Measurements from ENCODE around the gene SCAP. TPM values are rescaled to one million over a fixed set of nuclear protein-coding genes. Genes with fewer than 3 reads are reported as not detected.

SCAP gene
- total RNA-seq, 4 donors from 2014 or later: 32.6 to 87.2 (median 43.9) TPM

GRCh38 chr3:47434849-47435248 is 40.9 kb downstream of the SCAP start:
- TF ChIP-seq, protein P1, sequence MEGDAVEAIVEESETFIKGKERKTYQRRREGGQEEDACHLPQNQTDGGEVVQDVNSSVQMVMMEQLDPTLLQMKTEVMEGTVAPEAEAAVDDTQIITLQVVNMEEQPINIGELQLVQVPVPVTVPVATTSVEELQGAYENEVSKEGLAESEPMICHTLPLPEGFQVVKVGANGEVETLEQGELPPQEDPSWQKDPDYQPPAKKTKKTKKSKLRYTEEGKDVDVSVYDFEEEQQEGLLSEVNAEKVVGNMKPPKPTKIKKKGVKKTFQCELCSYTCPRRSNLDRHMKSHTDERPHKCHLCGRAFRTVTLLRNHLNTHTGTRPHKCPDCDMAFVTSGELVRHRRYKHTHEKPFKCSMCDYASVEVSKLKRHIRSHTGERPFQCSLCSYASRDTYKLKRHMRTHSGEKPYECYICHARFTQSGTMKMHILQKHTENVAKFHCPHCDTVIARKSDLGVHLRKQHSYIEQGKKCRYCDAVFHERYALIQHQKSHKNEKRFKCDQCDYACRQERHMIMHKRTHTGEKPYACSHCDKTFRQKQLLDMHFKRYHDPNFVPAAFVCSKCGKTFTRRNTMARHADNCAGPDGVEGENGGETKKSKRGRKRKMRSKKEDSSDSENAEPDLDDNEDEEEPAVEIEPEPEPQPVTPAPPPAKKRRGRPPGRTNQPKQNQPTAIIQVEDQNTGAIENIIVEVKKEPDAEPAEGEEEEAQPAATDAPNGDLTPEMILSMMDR (IDR thresholded peaks at IDR 0.05; ENCODE audit: low read depth): no peak

- TF ChIP-seq, protein P1 (IDR thresholded peaks at IDR 0.05; ENCODE audit: low read depth): no peak
Measured at GRCh38 chr3:47433796-47434195, 41.9 kb downstream of the SCAP start.

GRCh38 chr3:47432673-47433072 is 43.1 kb downstream of the SCAP start:
- TF ChIP-seq, protein P1 (IDR thresholded peaks at IDR 0.05; ENCODE audit: low read depth): no peak

GRCh38 chr3:47431225-47431624 is 44.5 kb downstream of the SCAP start:
- TF ChIP-seq, protein P1 (IDR thresholded peaks at IDR 0.05; ENCODE audit: low read depth): no peak

DNA sequence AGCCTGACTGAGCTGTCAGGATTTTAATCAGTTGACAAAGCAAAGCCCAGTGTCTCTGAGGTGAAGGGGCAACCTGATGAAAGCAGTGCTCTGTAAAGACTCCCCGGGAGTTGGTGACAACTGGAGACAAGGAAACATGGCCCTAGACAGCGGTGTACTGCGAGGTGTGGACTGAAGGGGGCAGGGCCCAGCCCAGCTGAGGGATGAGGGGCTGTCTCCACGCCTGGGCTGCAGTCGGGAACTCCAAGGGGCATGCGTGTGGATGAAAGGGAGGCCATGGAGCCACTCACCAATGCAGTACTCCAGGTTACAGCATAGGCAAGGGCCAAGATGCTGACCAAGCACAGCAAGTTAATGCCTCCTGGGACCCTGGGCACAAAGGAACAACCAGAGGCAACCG is 45.1 kb downstream of the SCAP start:
- TF ChIP-seq, protein P1 (IDR thresholded peaks at IDR 0.05; ENCODE audit: low read depth): no peak

DNA sequence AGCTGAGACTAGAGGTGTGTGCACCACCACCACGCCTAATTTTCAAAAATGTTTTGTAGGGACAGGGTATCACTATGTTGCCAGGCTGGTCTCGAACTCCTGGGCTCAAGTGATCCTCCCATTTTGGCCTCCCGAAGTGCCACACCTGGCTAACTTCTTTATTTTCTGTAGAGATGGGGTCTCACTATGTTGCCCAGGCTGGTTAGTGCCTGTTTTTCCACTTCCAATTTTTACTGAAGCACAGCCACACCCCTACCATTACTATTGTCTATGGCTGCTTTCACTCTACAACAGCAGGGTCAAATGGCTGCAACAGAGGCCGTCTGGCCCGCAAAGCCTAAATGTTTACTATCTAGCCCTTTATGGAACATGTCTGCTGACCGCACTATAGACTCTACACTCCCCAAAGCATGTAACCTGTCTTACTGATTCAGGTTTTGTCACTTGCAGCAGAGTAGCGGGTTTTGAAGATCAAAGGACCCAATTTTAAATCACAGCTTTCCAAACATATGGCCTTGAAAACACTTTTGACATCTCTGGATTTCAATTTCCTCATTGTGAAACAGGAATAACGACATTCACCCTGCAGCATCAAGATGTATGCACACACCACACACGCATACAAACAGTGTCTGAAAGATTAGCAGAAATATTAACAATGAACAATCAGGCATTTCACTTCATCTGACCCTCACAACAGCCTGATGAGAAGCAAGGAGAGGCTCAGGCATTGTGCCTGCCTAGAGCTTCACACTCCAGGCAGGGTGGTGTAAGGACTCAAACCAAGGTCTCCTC is 46.1 kb downstream of the SCAP start:
- TF ChIP-seq, protein P1 (IDR thresholded peaks at IDR 0.05; ENCODE audit: low read depth): no peak

- TF ChIP-seq, protein P1 (IDR thresholded peaks at IDR 0.05; ENCODE audit: low read depth): no peak
Measured at GRCh38 chr3:47428662-47429061, 47.1 kb downstream of the SCAP start.
